Body of pancreas (tissue), 4 donors: ENCODE results near the gene LPAR2. TPM values are rescaled to one million over a fixed set of nuclear protein-coding genes. Genes with fewer than 3 reads are reported as not detected.
"Not testable (repeated sequence)": the region's sequence is repeated elsewhere in the genome, so short reads cannot be mapped to it uniquely, and the experiment has no call there.

Source experiments
- ATAC-seq: fragments of 150-250 bp; one replicate; pipeline ENCODE4 v1.9.1; 2016
- DNase-seq, 4 donors: peaks; one replicate each; pipeline ENCODE4 v3.0.0-alpha.2; 2019
- H3K27ac ChIP-seq, 4 donors: fragments of 200-600 bp; sonication (generic); 1 replicate in 3 of 4; 2 replicates in 1 of 4; pipeline versions ENCODE4 v1.5.1 to v1.6.1; 2016 to 2019; ENCODE audit warnings: mild to moderate bottlenecking in 1 of 4, mixed read lengths in 1 of 4, moderate library complexity in 1 of 4
- H3K27me3 ChIP-seq, 2 donors: fragments of 200-600 bp; sonication (generic); one replicate each; pipeline ENCODE4 v1.6.0; 2016; ENCODE audit warnings: mild to moderate bottlenecking in 1 of 2
- H3K36me3 ChIP-seq, 2 donors: fragments of 200-600 bp; sonication (generic); replicated peaks in 1 of 2; 2 replicates each; pipeline ENCODE4 v1.5.1; 2016; ENCODE audit warnings: low read depth in 2 of 2; ENCODE audit not compliant: insufficient read depth in 1 of 2
- H3K4me1 ChIP-seq: fragments of 200-600 bp; sonication (generic); one replicate; pipeline ENCODE4 v1.6.0; 2016
- H3K4me3 ChIP-seq, 2 donors: fragments of 200-600 bp; sonication (generic); 1 replicate in 1 of 2; 2 replicates in 1 of 2; pipeline ENCODE4 v1.5.1; 2016 to 2019
- H3K9me3 ChIP-seq, 3 donors: fragments of 200-600 bp; sonication (generic); 1 replicate in 2 of 3; 2 replicates in 1 of 3; pipeline ENCODE4 v1.5.1; 2016
- POLR2A ChIP-seq, 3 donors: fragments of 450-650 bp; IDR thresholded peaks; one replicate each; pipeline ENCODE4 v1.6.1; 2016; ENCODE audit warnings: antibody characterized with exemption in 3 of 3, mild to moderate bottlenecking in 2 of 3
- WGBS, 2 donors: methylation state at CpG; one replicate each; pipeline ENCODE4 v1.1.5; 2017; 5-methylcytosine and 5-hydroxymethylcytosine counted together
- intact Hi-C: fragments of 100-400 bp; cut with DNase I; formaldehyde crosslinking; loops from one replicate; pipeline ENCODE4 v1.15.1; 2023
- total RNA-seq, 2 donors: library from RNA; depleted of rRNA; stranded (reverse); fragments of >200 nt; gene quantifications; one replicate each; pipeline ENCODE4 v1.1.0, GENCODE V29; 2016
- TF ChIP-seq, protein P1 (sequence below), 7 experiments: fragments of 450-650 bp in 4 of 7; fragments of 200-600 bp in 3 of 7; sonication (generic) in 3 of 7; IDR thresholded peaks; one replicate each; pipeline ENCODE4 v1.5.1; 2016 to 2019; ENCODE audit warnings: antibody characterized with exemption in 7 of 7

Gene LPAR2
- total RNA-seq, 2 donors from 2014 or later, result 14.3 to 20.8 TPM

DNA sequence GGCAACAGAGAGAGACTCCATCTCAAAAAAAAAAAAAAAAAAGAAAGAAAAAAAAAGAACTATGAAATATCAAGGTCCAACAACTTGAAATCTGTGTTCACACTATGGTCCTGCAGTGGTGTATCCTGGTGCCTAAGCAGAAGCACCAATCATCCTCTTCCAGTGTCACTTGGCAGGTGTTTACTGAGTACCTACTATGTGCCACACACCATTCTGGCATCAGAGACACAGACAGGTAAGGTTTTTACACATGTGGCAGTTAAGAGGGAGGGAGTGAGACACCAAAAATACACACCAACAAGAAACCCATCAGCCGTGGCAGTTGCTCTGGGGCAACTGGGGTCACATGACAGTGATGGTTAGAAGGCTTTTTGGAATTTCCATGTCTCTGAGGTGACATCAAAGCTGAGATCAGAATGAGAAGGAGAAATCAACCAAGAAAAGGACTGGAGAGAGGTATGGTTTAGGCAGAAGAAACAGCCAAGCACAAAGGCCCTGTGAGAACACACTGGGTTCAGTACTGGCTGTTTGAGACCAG, 27.2 kb downstream of the LPAR2 start:
- H3K36me3 ChIP-seq, result no peaks in the 10 kb centered on the region
- no peak overlapping the region for H3K27ac ChIP-seq
- no peaks in the 10 kb centered on the region for H3K9me3 ChIP-seq
- no peak overlapping the region for H3K4me3 ChIP-seq
- WGBS, 2 donors, result 75 to 82% methylated on average over 1 of the region's 1 CpG
- H3K27me3 ChIP-seq, result no peaks in the 10 kb centered on the region
- no peaks in the 10 kb centered on the region for H3K4me1 ChIP-seq
- intact Hi-C loops, result no loop called here
- DNase-seq (no peak), ATAC-seq (no peak)
- TF ChIP-seq POLR2A (IDR thresholded peaks at IDR 0.05), result no peak
- TF ChIP-seq, protein P1, sequence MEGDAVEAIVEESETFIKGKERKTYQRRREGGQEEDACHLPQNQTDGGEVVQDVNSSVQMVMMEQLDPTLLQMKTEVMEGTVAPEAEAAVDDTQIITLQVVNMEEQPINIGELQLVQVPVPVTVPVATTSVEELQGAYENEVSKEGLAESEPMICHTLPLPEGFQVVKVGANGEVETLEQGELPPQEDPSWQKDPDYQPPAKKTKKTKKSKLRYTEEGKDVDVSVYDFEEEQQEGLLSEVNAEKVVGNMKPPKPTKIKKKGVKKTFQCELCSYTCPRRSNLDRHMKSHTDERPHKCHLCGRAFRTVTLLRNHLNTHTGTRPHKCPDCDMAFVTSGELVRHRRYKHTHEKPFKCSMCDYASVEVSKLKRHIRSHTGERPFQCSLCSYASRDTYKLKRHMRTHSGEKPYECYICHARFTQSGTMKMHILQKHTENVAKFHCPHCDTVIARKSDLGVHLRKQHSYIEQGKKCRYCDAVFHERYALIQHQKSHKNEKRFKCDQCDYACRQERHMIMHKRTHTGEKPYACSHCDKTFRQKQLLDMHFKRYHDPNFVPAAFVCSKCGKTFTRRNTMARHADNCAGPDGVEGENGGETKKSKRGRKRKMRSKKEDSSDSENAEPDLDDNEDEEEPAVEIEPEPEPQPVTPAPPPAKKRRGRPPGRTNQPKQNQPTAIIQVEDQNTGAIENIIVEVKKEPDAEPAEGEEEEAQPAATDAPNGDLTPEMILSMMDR (IDR thresholded peaks at IDR 0.05), result no peak

DNA sequence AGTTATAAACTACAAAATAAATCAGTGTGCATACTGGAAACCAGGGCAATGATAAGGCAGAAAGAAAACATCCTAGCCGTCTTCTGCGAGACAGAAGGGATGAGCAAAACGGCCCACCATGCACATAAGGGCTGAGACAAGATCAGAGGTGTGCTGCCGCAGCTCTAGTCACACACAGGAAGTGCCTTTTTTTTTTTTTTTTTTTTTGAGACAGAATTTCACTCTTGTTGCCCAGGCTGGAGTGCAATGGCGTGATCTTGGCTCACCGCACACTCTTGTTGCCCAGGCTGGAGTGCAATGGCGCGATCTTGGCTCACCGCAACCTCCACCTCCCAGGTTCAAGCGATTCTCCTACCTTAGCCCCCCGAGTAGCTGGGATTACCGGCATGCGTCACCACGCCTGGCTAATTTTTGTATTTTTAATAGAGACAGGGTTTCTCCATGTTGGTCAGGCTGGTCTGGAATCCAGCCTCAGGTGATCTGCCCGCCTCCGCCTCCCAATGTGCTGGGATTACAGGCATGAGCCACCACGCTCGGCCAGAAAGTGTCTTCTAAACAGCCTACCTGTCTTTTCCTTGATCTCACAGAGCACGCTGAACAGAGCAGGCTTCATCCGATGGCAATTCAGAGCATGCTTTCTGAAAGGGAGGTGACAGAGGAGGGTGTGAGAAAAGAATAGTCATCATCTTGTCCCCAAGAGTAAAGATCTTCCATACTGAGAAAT, 29.1 kb downstream of the LPAR2 start:
- H3K36me3 ChIP-seq, H3K4me3 ChIP-seq, intact Hi-C loops, H3K9me3 ChIP-seq, H3K4me1 ChIP-seq, ATAC-seq, H3K27me3 ChIP-seq, DNase-seq, H3K27ac ChIP-seq: not testable (repeated sequence)
- WGBS, 2 donors, result 88 to 92% methylated on average over 18 to 20 of the region's 20 CpGs

DNA sequence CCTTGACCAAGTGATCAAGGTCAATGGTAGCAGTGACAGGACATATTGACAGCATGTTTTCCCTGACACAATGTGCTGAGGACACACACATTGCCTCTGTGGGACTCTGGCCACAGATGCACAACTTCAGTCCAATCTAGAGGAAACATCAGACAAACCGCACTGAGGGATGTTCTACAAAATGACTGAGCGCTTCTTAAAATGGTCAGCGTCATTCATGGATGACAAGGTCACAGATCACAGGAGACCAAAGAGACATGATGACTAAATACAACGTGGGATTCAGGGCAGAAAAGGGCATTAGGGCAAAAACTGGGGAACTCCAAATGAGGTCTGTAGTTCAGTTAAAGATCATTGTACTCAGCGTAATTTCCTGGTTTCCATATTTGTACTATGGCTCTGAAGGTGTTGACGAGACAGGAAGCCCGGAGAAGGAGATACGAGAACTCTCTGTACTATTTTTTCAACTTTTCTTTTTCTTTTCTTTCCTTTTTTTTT, 30.2 kb downstream of the LPAR2 start:
- Histone ChIP-seq H3K4me1 (peaks cover 4% of the 10 kb centered on the region), H3K4me3 (no peak overlapping the region), H3K27me3 (no peaks in the 10 kb centered on the region), H3K36me3 (no peaks in the 10 kb centered on the region), H3K9me3 (no peaks in the 10 kb centered on the region), H3K27ac (peak overlapping the region in 1 of 4 donors; percentile 17)
- intact Hi-C loops, result no loop called here
- DNase-seq (no peak), ATAC-seq (no peak)
- 70 to 80% methylated on average over 8 of the region's 8 CpGs for WGBS, 2 donors
- TF ChIP-seq, protein P1 (IDR thresholded peaks at IDR 0.05), result no peak
- TF ChIP-seq POLR2A (IDR thresholded peaks at IDR 0.05), result no peak

DNA sequence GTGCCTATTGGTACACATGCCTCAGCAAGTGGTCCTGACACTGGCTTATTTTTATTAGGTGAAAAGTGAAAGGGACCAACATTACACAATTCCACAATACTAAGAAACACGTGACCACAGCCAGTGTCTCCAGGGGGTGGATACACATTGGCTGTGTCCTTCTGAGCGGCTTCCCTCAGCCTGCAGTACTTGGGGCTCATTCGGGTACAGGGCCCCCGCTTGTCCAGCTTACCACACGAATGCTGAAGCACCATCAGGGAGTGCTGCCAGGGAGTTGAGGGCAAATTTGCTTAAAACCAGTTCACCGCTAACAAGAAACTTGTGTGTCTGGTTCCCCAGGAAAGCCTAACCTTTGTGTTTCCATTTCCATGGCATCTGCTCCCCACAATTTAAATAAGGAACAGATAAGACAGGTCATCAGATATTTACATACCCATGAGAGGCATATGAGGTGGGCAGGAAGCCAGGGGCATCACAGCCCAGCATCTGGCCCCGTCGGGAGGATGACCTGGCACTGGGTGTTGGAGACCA, 32.8 kb downstream of the LPAR2 start:
- no peaks in the 10 kb centered on the region for H3K27me3 ChIP-seq
- peaks cover 16% of the 10 kb centered on the region for H3K4me1 ChIP-seq
- no peak overlapping the region for H3K27ac ChIP-seq
- WGBS, 2 donors, result 32% methylated on average over 8 of the region's 8 CpGs
- no peaks in the 10 kb centered on the region for H3K9me3 ChIP-seq
- ATAC-seq (no peak), DNase-seq (no peak)
- intact Hi-C loops, result no loop called here
- no peaks in the 10 kb centered on the region for H3K36me3 ChIP-seq
- no peak overlapping the region for H3K4me3 ChIP-seq
- no peak for TF ChIP-seq POLR2A (IDR thresholded peaks at IDR 0.05)
- TF ChIP-seq, protein P1 (IDR thresholded peaks at IDR 0.05), result no peak

DNA sequence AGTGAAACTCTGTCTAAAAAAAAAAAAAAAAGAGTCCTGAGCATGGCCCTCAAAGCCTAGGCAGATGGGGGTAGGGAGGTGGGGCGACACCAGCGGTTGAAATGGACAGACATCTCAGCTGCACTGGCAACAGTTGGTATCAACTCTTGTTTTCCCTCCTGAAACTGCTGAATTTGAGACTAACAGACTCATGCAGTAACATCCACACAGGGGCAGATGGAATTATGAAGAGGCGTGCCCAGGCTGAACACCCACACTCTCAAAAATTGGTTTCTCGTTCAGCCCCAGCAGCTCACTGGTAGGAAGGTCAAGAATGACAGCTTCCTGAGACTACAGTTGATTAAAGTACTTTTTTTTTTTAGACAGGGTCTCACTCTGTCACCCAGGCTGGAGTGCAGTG, 33.6 kb downstream of the LPAR2 start:
- peaks cover 16% of the 10 kb centered on the region for H3K4me1 ChIP-seq
- TF ChIP-seq, protein P1 (IDR thresholded peaks at IDR 0.05), result no peak
- no peak for TF ChIP-seq POLR2A (IDR thresholded peaks at IDR 0.05)
- ATAC-seq (no peak), DNase-seq (no peak)
- no peaks in the 10 kb centered on the region for H3K36me3 ChIP-seq
- H3K27me3 ChIP-seq, result no peaks in the 10 kb centered on the region
- H3K27ac ChIP-seq, result no peak overlapping the region
- no peak overlapping the region for H3K4me3 ChIP-seq
- H3K9me3 ChIP-seq, result no peaks in the 10 kb centered on the region
- intact Hi-C loops, result no loop called here
- 92 to 96% methylated on average over 4 of the region's 4 CpGs for WGBS, 2 donors
